Neural progenitor cell (in vitro differentiated cells): ENCODE measurements around the gene HMGXB4.

Experiments used
- CTCF ChIP-seq: fragments of 200-600 bp; sonication (generic); IDR thresholded peaks from 2 replicates; pipeline ENCODE4 v1.5.1; 2017; ENCODE audit warnings: antibody characterized with exemption, mild to moderate bottlenecking
- EZH2 ChIP-seq: fragments of 200-600 bp; sonication (generic); IDR thresholded peaks from 2 replicates; pipeline ENCODE4 v1.6.1; 2017; ENCODE audit warnings: antibody characterized with exemption, mild to moderate bottlenecking, moderate library complexity
- EZH2phosphoT487 ChIP-seq: fragments of 200-600 bp; sonication (generic); IDR thresholded peaks from 2 replicates; pipeline ENCODE4 v1.6.1; 2017; ENCODE audit warnings: antibody characterized with exemption

GRCh38 chr22:35218079-35218478 lies 39.2 kb upstream of the HMGXB4 start:
- TF ChIP-seq CTCF: no peak
- no peak for TF ChIP-seq EZH2
- TF ChIP-seq EZH2phosphoT487: no peak
